SK-N-SH (cell line): ENCODE data around the gene CD6.

Source experiments
- CTCF ChIP-seq: fragments of 200-600 bp; sonication (generic); IDR thresholded peaks from 2 replicates; pipeline ENCODE4 v1.6.1; 2017; ENCODE audit warnings: antibody characterized with exemption, mild to moderate bottlenecking, moderate library complexity
- GABPA ChIP-seq: IDR thresholded peaks from 2 replicates; pipeline ENCODE4 v1.4.0; 2012; ENCODE audit warnings: low read depth, mild to moderate bottlenecking
- POLR2AphosphoS5 ChIP-seq: IDR thresholded peaks from 2 replicates; pipeline ENCODE4 v1.6.1; 2012; ENCODE audit warnings: low read depth, low read length
- TEAD4 ChIP-seq: IDR thresholded peaks from 2 replicates; pipeline ENCODE4 v1.4.0; 2012; ENCODE audit warnings: mild to moderate bottlenecking, borderline replicate concordance; ENCODE audit not compliant: insufficient read depth
- TF ChIP-seq, protein P1 (sequence below): fragments of 150-350 bp; IDR thresholded peaks from 2 replicates; pipeline ENCODE4 v1.6.1; 2017; ENCODE audit warnings: antibody characterized with exemption, low read length, low read depth, borderline replicate concordance
- TF ChIP-seq, protein P2 (sequence below): IDR thresholded peaks from 2 replicates; pipeline ENCODE4 v1.4.0; 2012; ENCODE audit warnings: low read depth, borderline replicate concordance

- TF ChIP-seq POLR2AphosphoS5 (no peak), CTCF (no peak), GABPA (no peak), TEAD4 (no peak)
- TF ChIP-seq, protein P1, sequence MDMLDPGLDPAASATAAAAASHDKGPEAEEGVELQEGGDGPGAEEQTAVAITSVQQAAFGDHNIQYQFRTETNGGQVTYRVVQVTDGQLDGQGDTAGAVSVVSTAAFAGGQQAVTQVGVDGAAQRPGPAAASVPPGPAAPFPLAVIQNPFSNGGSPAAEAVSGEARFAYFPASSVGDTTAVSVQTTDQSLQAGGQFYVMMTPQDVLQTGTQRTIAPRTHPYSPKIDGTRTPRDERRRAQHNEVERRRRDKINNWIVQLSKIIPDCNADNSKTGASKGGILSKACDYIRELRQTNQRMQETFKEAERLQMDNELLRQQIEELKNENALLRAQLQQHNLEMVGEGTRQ: no peak
- TF ChIP-seq, protein P2, sequence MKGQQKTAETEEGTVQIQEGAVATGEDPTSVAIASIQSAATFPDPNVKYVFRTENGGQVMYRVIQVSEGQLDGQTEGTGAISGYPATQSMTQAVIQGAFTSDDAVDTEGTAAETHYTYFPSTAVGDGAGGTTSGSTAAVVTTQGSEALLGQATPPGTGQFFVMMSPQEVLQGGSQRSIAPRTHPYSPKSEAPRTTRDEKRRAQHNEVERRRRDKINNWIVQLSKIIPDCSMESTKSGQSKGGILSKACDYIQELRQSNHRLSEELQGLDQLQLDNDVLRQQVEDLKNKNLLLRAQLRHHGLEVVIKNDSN: no peak
Observed at GRCh38 chr11:61001931-61002330, 30.5 kb downstream of the CD6 start.
